HepG2 (cell line): ENCODE measurements around the gene GPRIN1. TPM values are rescaled to one million over a fixed set of nuclear protein-coding genes. Genes with fewer than 3 reads are reported as not detected.

Experiments
- ATF7-NPFF ChIP-seq: sonication (generic); formaldehyde crosslinking; IDR thresholded peaks from 2 replicates; pipeline ENCODE4 v1.8.1; 2023; ENCODE audit warnings: mild to moderate bottlenecking, low read depth, missing genetic modification reagents, moderate library complexity
- BCL6 ChIP-seq: IDR thresholded peaks from 2 replicates; pipeline ENCODE4 v1.6.1; 2016; ENCODE audit warnings: missing genetic modification reagents, missing compliant biosample characterization
- CENPT ChIP-seq: sonication (generic); formaldehyde crosslinking; IDR thresholded peaks from 2 replicates; pipeline ENCODE4 v1.8.0; 2022; ENCODE audit warnings: low read depth, mild to moderate bottlenecking, moderate library complexity, missing genetic modification reagents
- CTCF ChIP-seq: sonication (generic); formaldehyde crosslinking; IDR thresholded peaks from 2 replicates; pipeline ENCODE4 v1.5.0; 2020; ENCODE audit warnings: mild to moderate bottlenecking, missing genetic modification reagents, moderate library complexity
- KLF13 ChIP-seq: sonication (generic); formaldehyde crosslinking; IDR thresholded peaks from 2 replicates; pipeline ENCODE4 v1.4.0; 2020; ENCODE audit warnings: mild to moderate bottlenecking, missing genetic modification reagents
- MXD4 ChIP-seq: IDR thresholded peaks from 2 replicates; pipeline ENCODE4 v1.6.1; 2016; ENCODE audit warnings: mild to moderate bottlenecking, missing biosample characterization, missing genetic modification reagents
- PATZ1 ChIP-seq: sonication (generic); formaldehyde crosslinking; IDR thresholded peaks from 2 replicates; pipeline ENCODE4 v1.4.0; 2020; ENCODE audit warnings: missing genetic modification reagents
- REST ChIP-seq, 2 experiments: IDR thresholded peaks; 2 replicates each; pipeline ENCODE4 v1.6.1; 2011 to 2012; ENCODE audit warnings: low read length in 2 of 2, borderline replicate concordance in 1 of 2, low read depth in 1 of 2, mild to moderate bottlenecking in 1 of 2, moderate library complexity in 1 of 2
- SAP130 ChIP-seq: IDR thresholded peaks from 2 replicates; pipeline ENCODE4 v1.6.1; 2016; ENCODE audit warnings: low read depth
- ZNF235 ChIP-seq: sonication (generic); formaldehyde crosslinking; IDR thresholded peaks from 2 replicates; pipeline ENCODE4 v1.8.1; 2023; ENCODE audit warnings: mild to moderate bottlenecking, missing genetic modification reagents, borderline replicate concordance
- ZNF263 ChIP-seq: sonication (generic); formaldehyde crosslinking; IDR thresholded peaks from 2 replicates; pipeline ENCODE4 v1.4.0; 2020; ENCODE audit warnings: missing genetic modification reagents
- polyA plus RNA-seq, 8 experiments: library from polyadenylated mRNA; depleted of rRNA in 3 of 8; stranded (reverse) in 7 of 8; unstranded in 1 of 8; fragments of >200 nt; fragmentation: Illumina TruSeq in 4 of 8; extraction: Trizol in 4 of 8; gene quantifications; 2 replicates each; pipeline versions ENCODE4 v1.2.1 to v1.2.3, GENCODE V29; 2011 to 2016; ENCODE audit warnings: low read depth in 4 of 8, missing spikeins in 1 of 8, mixed read lengths in 1 of 8; ENCODE audit not compliant: insufficient read depth in 1 of 8
- total RNA-seq, 5 experiments: library from RNA; depleted of rRNA; stranded (reverse); fragments of >200 nt; fragmentation: Illumina TruSeq; extraction: Trizol; gene quantifications; 2 replicates each; pipeline ENCODE4 v1.2.3, GENCODE V29; 2016; ENCODE audit warnings: low read depth in 1 of 5

GPRIN1 gene
- total and polyA plus RNA-seq, 2 of the 13 experiments (the other 11 are each of a cell fraction or from before 2014, with no cell fraction given), result 0.32 to 2.0 TPM

GRCh38 chr5:176609724-176610434 is at the start of gene GPRIN1 (continued):
- peak; percentile 74 to 93 for TF ChIP-seq REST (IDR thresholded peaks at IDR 0.05; ENCODE audit: borderline replicate concordance in 1 of 2, low read depth in 1 of 2, low read length in 2 of 2)
- no peak for TF ChIP-seq BCL6
- TF ChIP-seq CTCF (CRISPR knock-in tag), result peak; percentile 62
- no peak for TF ChIP-seq KLF13 (CRISPR knock-in tag)
- TF ChIP-seq MXD4, result 0 out of 2 replicates have a peak, but pooled peaks have one; percentile 24
- 0 out of 2 replicates have a peak, but pooled peaks have one; percentile 29 for TF ChIP-seq CENPT (CRISPR knock-in tag)
- TF ChIP-seq ATF7-NPFF (CRISPR knock-in tag), result peak; percentile 14; the same call in 1 of the 2 replicates
- TF ChIP-seq SAP130, result peak; percentile 31
- no peak for TF ChIP-seq ZNF263
- peak; percentile 19; the same call in 1 of the 2 replicates for TF ChIP-seq PATZ1
- TF ChIP-seq ZNF235 (CRISPR knock-in tag), result peak; percentile 13; the same call in 1 of the 2 replicates
